GM21526 (cell line): Measurements from ENCODE around the gene PDE9A.

Experiments
- ATAC-seq: cut with Tn5 transposase; IDR thresholded peaks from one replicate; pipeline ENCODE4 v1.9.1; 2021; ENCODE audit warnings: moderate library complexity; ENCODE audit not compliant: unreplicated experiment, low FRiP score

The PDE9A gene

GRCh38 chr21:42766739-42767560 is 113.5 kb downstream of the PDE9A start:
- ATAC-seq = no peak

GRCh38 chr21:42767561-42767835 is 114.1 kb downstream of the PDE9A start:
- ATAC-seq = no peak

GRCh38 chr21:42768324-42769121 is 115.1 kb downstream of the PDE9A start:
- no peak for ATAC-seq

GRCh38 chr21:42769183-42769819 is 115.9 kb downstream of the PDE9A start:
- no peak for ATAC-seq

- no peak for ATAC-seq
Measured at GRCh38 chr21:42769820-42770716, 116.6 kb downstream of the PDE9A start.

- ATAC-seq = no peak
Measured at GRCh38 chr21:42770717-42771502, 117.5 kb downstream of the PDE9A start.

GRCh38 chr21:42771503-42771805 is 118.0 kb downstream of the PDE9A start:
- no peak for ATAC-seq

GRCh38 chr21:42775123-42775522 is 121.7 kb downstream of the PDE9A start:
- no peak for ATAC-seq

- no peak for ATAC-seq
Measured at GRCh38 chr21:42775891-42776290, 122.5 kb downstream of the PDE9A start.

- ATAC-seq = no peak
Measured at GRCh38 chr21:42777064-42777756, 123.8 kb downstream of the PDE9A start.

- no peak for ATAC-seq
Measured at GRCh38 chr21:42777757-42778344, 124.4 kb downstream of the PDE9A start.

- no peak for ATAC-seq
Measured at GRCh38 chr21:42779431-42779861, 126.0 kb downstream of the PDE9A start.

- no peak for ATAC-seq
Measured at GRCh38 chr21:42780617-42781016, 127.2 kb downstream of the PDE9A start.

GRCh38 chr21:42781150-42781970 is 127.9 kb downstream of the PDE9A start:
- ATAC-seq = no peak

GRCh38 chr21:42781971-42782722 is 128.7 kb downstream of the PDE9A start:
- ATAC-seq = no peak

- ATAC-seq = no peak
Measured at GRCh38 chr21:42782723-42783242, 129.4 kb downstream of the PDE9A start.

- ATAC-seq = no peak
Measured at GRCh38 chr21:42784276-42784675, 130.9 kb downstream of the PDE9A start.
